Endothelial cell of umbilical vein (primary cell): ENCODE results near the gene MGAT4A. TPM values are rescaled to one million over a fixed set of nuclear protein-coding genes. Genes with fewer than 3 reads are reported as not detected.

Source experiments
- BruUV-seq: library from RNA; stranded (reverse); fragments of 400-500 nt; replicated peaks from 2 replicates; lab custom pipeline; 2021; lab: Mats Ljungman, UMichigan
- CTCF ChIA-PET: fragments of 300-600, 350-600 bp; sonication (Branson Sonifier 250); formaldehyde crosslinking; loops from one replicate; lab custom pipeline; 2021; ENCODE audit warnings: antibody characterized with exemption, inconsistent platforms; lab: Charles Lee
- POLR2A ChIA-PET: fragments of 300-600, 350-600 bp; sonication (Branson Sonifier 250); formaldehyde crosslinking; loops from one replicate; lab custom pipeline; 2021; ENCODE audit warnings: antibody characterized with exemption, inconsistent platforms; lab: Charles Lee
- DNase-seq: peaks from one replicate; pipeline ENCODE4 v3.0.0-alpha.2; 2011; ENCODE audit warnings: low read depth, low spot score
- FAIRE-seq: peaks from 2 replicates; lab custom pipeline; 2011; peaks lifted over from hg19 to GRCh38; lab: Jason Lieb, UNC
- H2AFZ ChIP-seq: 2 replicates; pipeline ENCODE4 v1.6.0; 2012; ENCODE audit warnings: low read depth, low read length, control low read depth, inconsistent platforms
- H3K27ac ChIP-seq: 2 replicates; pipeline ENCODE4 v1.5.1; 2011; ENCODE audit warnings: low read depth, mild to moderate bottlenecking, control low read depth, low read length, moderate library complexity; ENCODE audit not compliant: insufficient read depth
- H3K27me3 ChIP-seq, 2 experiments: 2 replicates each; pipeline versions ENCODE4 v1.6.0 to v1.6.1; 2011; ENCODE audit warnings: low read length in 2 of 2, mixed read lengths in 1 of 2; ENCODE audit not compliant: control insufficient read depth in 2 of 2, insufficient read depth in 2 of 2
- H3K36me3 ChIP-seq, 2 experiments: 2 replicates in 1 of 2; 3 replicates in 1 of 2; pipeline ENCODE4 v1.5.1; 2011; ENCODE audit warnings: low read length in 2 of 2, mild to moderate bottlenecking in 1 of 2, moderate library complexity in 1 of 2; ENCODE audit not compliant: control insufficient read depth in 2 of 2, insufficient read depth in 2 of 2; ENCODE audit errors: extremely low read depth in 1 of 2
- H3K4me1 ChIP-seq: 3 replicates; pipeline ENCODE4 v1.5.1; 2011; ENCODE audit warnings: mild to moderate bottlenecking, low read length; ENCODE audit not compliant: control insufficient read depth, insufficient read depth; ENCODE audit errors: extremely low read depth
- H3K4me2 ChIP-seq: 2 replicates; pipeline ENCODE4 v1.6.1; 2011; ENCODE audit warnings: low read length, control low read depth, mixed read lengths; ENCODE audit not compliant: insufficient read depth
- H3K4me3 ChIP-seq, 3 experiments: fragments of 200-600 bp in 1 of 3; sonication (generic), shearing (Covaris generic) in 1 of 3; replicated peaks in 1 of 3; 2 replicates each; pipeline ENCODE4 v1.5.1; 2011 to 2016; ENCODE audit warnings: control low read depth in 3 of 3, low read length in 3 of 3, mild to moderate bottlenecking in 2 of 3, inconsistent platforms in 1 of 3, low read depth in 1 of 3, moderate library complexity in 1 of 3; ENCODE audit not compliant: insufficient read depth in 1 of 3
- H3K79me2 ChIP-seq: 2 replicates; pipeline ENCODE4 v1.6.0; 2012; ENCODE audit warnings: low read length, inconsistent platforms; ENCODE audit not compliant: control insufficient read depth, insufficient read depth
- H3K9ac ChIP-seq: replicated peaks from 2 replicates; pipeline ENCODE3; 2011; ENCODE audit warnings: low read length, control low read depth; ENCODE audit not compliant: insufficient read depth; ENCODE audit errors: extremely low read depth
- H3K9me1 ChIP-seq: replicated peaks from 3 replicates; pipeline ENCODE4 v1.6.0; 2011; ENCODE audit warnings: mild to moderate bottlenecking, low read length; ENCODE audit not compliant: control insufficient read depth, insufficient read depth; ENCODE audit errors: extremely low read depth
- H3K9me3 ChIP-seq: replicated peaks from 2 replicates; pipeline ENCODE4 v1.5.1; 2012; ENCODE audit warnings: low read length, inconsistent platforms; ENCODE audit not compliant: control insufficient read depth, insufficient read depth
- H4K20me1 ChIP-seq: replicated peaks from 2 replicates; pipeline ENCODE3; 2011; ENCODE audit warnings: mild to moderate bottlenecking, low read length; ENCODE audit not compliant: control insufficient read depth, insufficient read depth; ENCODE audit errors: extremely low read depth
- EZH2 ChIP-seq: IDR thresholded peaks from 2 replicates; pipeline ENCODE4 v1.6.1; 2012; ENCODE audit warnings: borderline replicate concordance, low read depth, mild to moderate bottlenecking, moderate library complexity, low read length, inconsistent platforms; ENCODE audit not compliant: severe bottlenecking
- FOS ChIP-seq: IDR thresholded peaks from 2 replicates; pipeline ENCODE4 v1.6.1; 2011; ENCODE audit warnings: mild to moderate bottlenecking, low read length, moderate library complexity, borderline replicate concordance; ENCODE audit not compliant: insufficient read depth
- GATA2 ChIP-seq: IDR thresholded peaks from 2 replicates; pipeline ENCODE4 v1.7.0; 2011; ENCODE audit warnings: low read depth, mild to moderate bottlenecking, moderate library complexity, mixed read lengths, low read length; ENCODE audit not compliant: insufficient read length, insufficient read depth
- JUN ChIP-seq: IDR thresholded peaks from 2 replicates; pipeline ENCODE4 v1.6.1; 2011; ENCODE audit warnings: borderline replicate concordance, low read depth; ENCODE audit not compliant: insufficient read length, insufficient read depth
- MYC ChIP-seq: IDR thresholded peaks from one replicate; pipeline ENCODE4 v1.6.1; 2011; ENCODE audit warnings: mild to moderate bottlenecking, low read depth, low read length
- POLR2A ChIP-seq: IDR thresholded peaks from 2 replicates; pipeline ENCODE4 v1.6.1; 2012; ENCODE audit warnings: low read depth, mild to moderate bottlenecking, control low read depth, low read length
- POLR2AphosphoS5 ChIP-seq: IDR thresholded peaks from 2 replicates; pipeline ENCODE4 v1.6.1; 2012; ENCODE audit warnings: low read depth, mild to moderate bottlenecking, control low read depth, low read length, moderate library complexity; ENCODE audit not compliant: insufficient read depth
- dilution Hi-C: fragments of 300-500 bp; cut with MboI; formaldehyde crosslinking; loops from one replicate; pipeline ENCODE4 v1.15.0; 2019; ENCODE audit warnings: low sequenced_read_pairs; ENCODE audit not compliant: extremely low pct_ligation_motif_present
- intact Hi-C: fragments of 100-400 bp; cut with micrococcal nuclease; formaldehyde crosslinking; loops from one replicate; pipeline ENCODE4 v1.10.0; 2022
- polyA plus RNA-seq, 4 experiments: library from polyadenylated mRNA; depleted of rRNA in 3 of 4; stranded (reverse) in 3 of 4; unstranded in 1 of 4; fragments of >200 nt; gene quantifications; 2 replicates each; pipeline versions ENCODE4 v1.2.1 to v1.2.3, GENCODE V29; 2011 to 2012; ENCODE audit warnings: missing spikeins in 1 of 4
- total RNA-seq: library from RNA; stranded (reverse); gene quantifications from 2 replicates; pipeline ENCODE4 v1.2.3, GENCODE V29; 2021
- TF ChIP-seq, protein P1 (sequence below): IDR thresholded peaks from 2 replicates; pipeline ENCODE4 v1.6.1; 2011; ENCODE audit not compliant: insufficient read depth, insufficient read length
- TF ChIP-seq, protein P2 (sequence below), 2 donors: IDR thresholded peaks; 1 replicate in 1 of 2; 2 replicates in 1 of 2; pipeline ENCODE4 v1.5.1; 2011; ENCODE audit warnings: low read length in 2 of 2, mild to moderate bottlenecking in 2 of 2, moderate library complexity in 2 of 2, control low read depth in 1 of 2, inconsistent platforms in 1 of 2, low read depth in 1 of 2; ENCODE audit not compliant: insufficient read depth in 1 of 2; ENCODE audit errors: extremely low read depth in 1 of 2

The MGAT4A gene
- total and polyA plus RNA-seq, 2 donors (not counting 3 experiments of a cell fraction or from before 2014, with no cell fraction given), result 9.2 to 42.2 TPM

DNA sequence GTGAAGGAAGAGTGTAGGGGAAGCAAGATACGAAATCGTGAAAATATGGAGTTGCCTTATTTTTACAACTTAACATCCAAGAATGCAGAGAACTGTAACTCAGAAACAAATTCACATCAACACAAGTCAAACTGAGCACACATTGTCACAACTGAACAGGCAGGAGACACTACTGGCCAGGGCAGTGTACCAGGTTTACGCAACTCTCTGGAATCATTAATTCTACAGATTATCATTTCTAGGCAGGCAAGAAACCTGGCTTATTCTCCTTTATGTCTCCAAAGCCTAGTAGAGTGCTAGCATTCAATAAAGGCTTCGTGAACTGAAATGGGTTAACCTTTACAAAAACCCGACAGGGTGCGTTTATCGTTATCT is 123.2 kb downstream of the MGAT4A start:
- H3K27ac ChIP-seq, result peak overlapping the region; percentile 98
- no peaks in the 10 kb centered on the region for H4K20me1 ChIP-seq
- BruUV-seq, result no TSS peak
- peak overlapping the region; percentile 96 for H3K4me2 ChIP-seq
- peaks cover 63% of the 10 kb centered on the region for H3K79me2 ChIP-seq
- no peaks in the 10 kb centered on the region for H3K9me3 ChIP-seq
- DNase-seq (no peak), FAIRE-seq (no peak)
- H3K4me1 ChIP-seq, result peaks cover 32% of the 10 kb centered on the region
- dilution Hi-C loops (no loop called here), intact Hi-C loops (loop anchor here (1.0 to 5.0 kb wide), 3 partner anchors 8 to 459 kb away; no protein-coding TSS in a partner anchor)
- peak overlapping the region; percentile 92 for H2AFZ ChIP-seq
- H3K36me3 ChIP-seq, result peaks cover 1 to 2% of the 10 kb centered on the region in 2 experiments
- H3K4me3 ChIP-seq, result peak overlapping the region; percentile 95 to 100 (median 98)
- no peaks in the 10 kb centered on the region for H3K9me1 ChIP-seq
- CTCF ChIA-PET, result interaction anchor here (0.6 to 2.2 kb wide), 3 partner anchors 38 to 197 kb away, joined by 3 to 8 read pairs (median 3); no protein-coding TSS in a partner anchor
- POLR2A ChIA-PET, result no interaction called here
- peak overlapping the region; percentile 99 for H3K9ac ChIP-seq
- TF ChIP-seq EZH2 (no peak), POLR2AphosphoS5 (no peak), MYC (no peak)
- TF ChIP-seq, protein P1, sequence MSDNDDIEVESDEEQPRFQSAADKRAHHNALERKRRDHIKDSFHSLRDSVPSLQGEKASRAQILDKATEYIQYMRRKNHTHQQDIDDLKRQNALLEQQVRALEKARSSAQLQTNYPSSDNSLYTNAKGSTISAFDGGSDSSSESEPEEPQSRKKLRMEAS, result no peak
- no peaks in the 10 kb centered on the region for H3K27me3 ChIP-seq

DNA sequence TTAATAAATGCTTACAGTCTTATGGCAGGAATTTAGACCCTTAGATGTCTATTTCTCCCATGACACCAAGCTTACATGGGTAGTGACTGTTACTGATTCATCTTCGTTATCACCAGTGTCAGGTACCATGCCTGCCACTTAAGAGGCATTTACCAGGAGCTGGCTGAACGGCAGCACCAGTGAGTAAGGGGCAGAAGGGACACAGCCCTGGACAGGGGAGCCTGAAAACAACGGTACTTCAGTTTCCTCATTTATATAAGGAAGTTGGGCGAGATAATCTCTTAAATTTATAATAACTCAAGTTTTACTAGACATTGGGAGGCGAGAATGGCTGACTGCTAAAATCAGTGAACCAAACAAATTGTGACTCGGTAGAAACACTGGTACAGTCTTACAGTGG is 123.8 kb downstream of the MGAT4A start:
- Histone ChIP-seq H3K79me2 (peaks cover 63% of the 10 kb centered on the region), H3K27me3 (no peaks in the 10 kb centered on the region), H3K9me3 (no peaks in the 10 kb centered on the region), H3K4me3 (peak overlapping the region in 1 of 3 experiments; percentile 95), H4K20me1 (no peaks in the 10 kb centered on the region), H3K9me1 (no peaks in the 10 kb centered on the region), H2AFZ (no peak overlapping the region), H3K4me2 (peak overlapping the region; percentile 96), H3K27ac (no peak overlapping the region), H3K36me3 (peaks cover 0 to 1% of the 10 kb centered on the region in 2 experiments), H3K9ac (no peak overlapping the region), H3K4me1 (peaks cover 32% of the 10 kb centered on the region)
- FAIRE-seq, result no peak
- dilution Hi-C loops, result no loop called here
- no TSS peak for BruUV-seq
- POLR2A ChIA-PET, result no interaction called here
- CTCF ChIA-PET, result interaction anchor here (2.2 kb wide), 1 partner anchor 194 kb away, joined by 8 read pairs; no protein-coding TSS in a partner anchor
- intact Hi-C loops, result loop anchor here (5.0 kb wide), 1 partner anchor 105 kb away; no protein-coding TSS in a partner anchor
- no peak for TF ChIP-seq POLR2A
- no peak for TF ChIP-seq MYC
- no peak for TF ChIP-seq GATA2
- TF ChIP-seq, protein P1, result no peak
- TF ChIP-seq POLR2AphosphoS5, result no peak
- no peak for TF ChIP-seq EZH2
- TF ChIP-seq JUN, result no peak
- TF ChIP-seq, protein P2, sequence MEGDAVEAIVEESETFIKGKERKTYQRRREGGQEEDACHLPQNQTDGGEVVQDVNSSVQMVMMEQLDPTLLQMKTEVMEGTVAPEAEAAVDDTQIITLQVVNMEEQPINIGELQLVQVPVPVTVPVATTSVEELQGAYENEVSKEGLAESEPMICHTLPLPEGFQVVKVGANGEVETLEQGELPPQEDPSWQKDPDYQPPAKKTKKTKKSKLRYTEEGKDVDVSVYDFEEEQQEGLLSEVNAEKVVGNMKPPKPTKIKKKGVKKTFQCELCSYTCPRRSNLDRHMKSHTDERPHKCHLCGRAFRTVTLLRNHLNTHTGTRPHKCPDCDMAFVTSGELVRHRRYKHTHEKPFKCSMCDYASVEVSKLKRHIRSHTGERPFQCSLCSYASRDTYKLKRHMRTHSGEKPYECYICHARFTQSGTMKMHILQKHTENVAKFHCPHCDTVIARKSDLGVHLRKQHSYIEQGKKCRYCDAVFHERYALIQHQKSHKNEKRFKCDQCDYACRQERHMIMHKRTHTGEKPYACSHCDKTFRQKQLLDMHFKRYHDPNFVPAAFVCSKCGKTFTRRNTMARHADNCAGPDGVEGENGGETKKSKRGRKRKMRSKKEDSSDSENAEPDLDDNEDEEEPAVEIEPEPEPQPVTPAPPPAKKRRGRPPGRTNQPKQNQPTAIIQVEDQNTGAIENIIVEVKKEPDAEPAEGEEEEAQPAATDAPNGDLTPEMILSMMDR (IDR thresholded peaks at IDR 0.05; ENCODE audit: extremely low read depth in 1 of 2, insufficient read depth in 1 of 2, low read depth in 1 of 2, low read length in 2 of 2), result no peak
- TF ChIP-seq FOS, result no peak
- no peak for DNase-seq
